Mammary epithelial cell (primary cell): ENCODE results near the gene OR5H14.

Experiments used
- EZH2 ChIP-seq: IDR thresholded peaks from 2 replicates; pipeline ENCODE4 v1.6.1; 2012; ENCODE audit warnings: low read length, inconsistent platforms, borderline replicate concordance
- TF ChIP-seq, protein P1 (sequence below), 2 donors: IDR thresholded peaks in 1 of 2; conservative IDR thresholded peaks in 1 of 2; 2 replicates each; pipeline ENCODE4 v1.5.1; 2011 to 2012; ENCODE audit warnings: inconsistent platforms in 2 of 2, low read length in 2 of 2, mild to moderate bottlenecking in 2 of 2, control low read depth in 1 of 2, low read depth in 1 of 2; ENCODE audit not compliant: insufficient read depth in 1 of 2; ENCODE audit errors: extremely low read depth in 1 of 2

DNA sequence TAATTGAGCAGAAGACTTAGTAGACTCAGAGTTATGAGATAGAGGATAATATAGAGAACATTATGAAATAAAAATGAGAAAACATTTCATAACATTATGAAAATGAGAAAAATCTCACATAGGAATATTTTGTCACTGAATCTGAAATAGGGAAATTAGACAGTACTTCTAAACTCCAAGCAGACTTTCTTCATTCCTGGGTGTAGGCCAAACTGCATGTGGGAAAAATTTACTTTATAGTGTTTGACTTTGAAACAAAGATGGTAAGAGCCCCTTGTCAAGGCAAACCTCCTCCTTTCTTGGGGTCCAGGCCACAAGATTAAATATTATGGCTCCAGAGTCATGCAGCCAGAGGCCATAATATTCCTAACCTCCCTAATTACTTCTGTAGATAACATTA is 6.7 kb upstream of the OR5H14 start:
- no peak for TF ChIP-seq EZH2
- TF ChIP-seq, protein P1, sequence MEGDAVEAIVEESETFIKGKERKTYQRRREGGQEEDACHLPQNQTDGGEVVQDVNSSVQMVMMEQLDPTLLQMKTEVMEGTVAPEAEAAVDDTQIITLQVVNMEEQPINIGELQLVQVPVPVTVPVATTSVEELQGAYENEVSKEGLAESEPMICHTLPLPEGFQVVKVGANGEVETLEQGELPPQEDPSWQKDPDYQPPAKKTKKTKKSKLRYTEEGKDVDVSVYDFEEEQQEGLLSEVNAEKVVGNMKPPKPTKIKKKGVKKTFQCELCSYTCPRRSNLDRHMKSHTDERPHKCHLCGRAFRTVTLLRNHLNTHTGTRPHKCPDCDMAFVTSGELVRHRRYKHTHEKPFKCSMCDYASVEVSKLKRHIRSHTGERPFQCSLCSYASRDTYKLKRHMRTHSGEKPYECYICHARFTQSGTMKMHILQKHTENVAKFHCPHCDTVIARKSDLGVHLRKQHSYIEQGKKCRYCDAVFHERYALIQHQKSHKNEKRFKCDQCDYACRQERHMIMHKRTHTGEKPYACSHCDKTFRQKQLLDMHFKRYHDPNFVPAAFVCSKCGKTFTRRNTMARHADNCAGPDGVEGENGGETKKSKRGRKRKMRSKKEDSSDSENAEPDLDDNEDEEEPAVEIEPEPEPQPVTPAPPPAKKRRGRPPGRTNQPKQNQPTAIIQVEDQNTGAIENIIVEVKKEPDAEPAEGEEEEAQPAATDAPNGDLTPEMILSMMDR (conservative IDR thresholded peaks at IDR 0.05 in 1 of 2, IDR thresholded peaks at IDR 0.05 in 1 of 2; ENCODE audit: extremely low read depth in 1 of 2, insufficient read depth in 1 of 2, low read depth in 1 of 2, low read length in 2 of 2), result no peak
